ENCODE measurements around the gene PRF1.

PRF1 gene

DNA sequence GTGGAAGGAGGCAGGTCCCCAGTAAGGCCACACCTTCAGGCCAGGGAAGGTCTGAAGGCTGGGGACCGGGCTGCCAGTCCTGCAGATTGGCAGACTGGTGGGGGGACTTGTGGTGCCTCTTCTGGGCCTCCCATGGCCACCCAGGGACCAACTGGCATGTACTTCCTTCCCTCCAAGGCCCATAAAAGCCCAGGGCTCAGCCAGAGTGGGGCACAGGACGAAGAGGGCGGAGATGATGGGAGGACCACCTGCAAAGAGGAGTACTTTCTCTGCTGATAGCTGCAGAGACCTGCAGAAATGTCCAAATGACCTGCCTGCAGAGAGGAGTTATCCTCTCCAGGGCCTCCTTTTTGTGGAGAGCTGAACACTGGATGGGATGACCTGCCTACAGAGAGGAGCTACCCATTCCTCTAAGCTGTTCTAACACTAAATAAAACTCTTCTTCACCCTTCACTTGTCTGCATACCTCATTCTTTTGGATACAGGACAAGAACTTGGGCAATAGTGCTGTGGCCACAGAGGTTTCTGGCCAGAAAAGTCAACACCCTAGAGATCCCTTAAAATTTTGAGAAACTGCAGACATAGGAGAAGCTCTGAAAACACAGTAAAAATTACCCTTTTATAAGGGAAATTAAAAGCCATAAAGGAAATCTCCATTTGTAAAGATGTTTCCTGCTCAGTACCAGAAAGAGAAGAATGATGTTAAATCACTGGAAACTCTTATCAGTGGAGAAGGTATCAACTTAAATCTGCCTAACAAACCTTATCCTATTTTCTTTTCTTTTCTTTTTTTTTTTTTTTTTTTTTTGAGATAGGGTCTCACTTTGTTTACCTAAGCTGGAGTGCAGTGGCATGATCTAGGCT is 20.7 kb upstream of the PRF1 start:
- H3K4me3 ChIP-seq (ENCODE audit: control insufficient read depth, low read depth, low read length), result no peak overlapping the region
- DNase-seq (ENCODE audit: low read depth), result no peak
- TF ChIP-seq, protein P1, sequence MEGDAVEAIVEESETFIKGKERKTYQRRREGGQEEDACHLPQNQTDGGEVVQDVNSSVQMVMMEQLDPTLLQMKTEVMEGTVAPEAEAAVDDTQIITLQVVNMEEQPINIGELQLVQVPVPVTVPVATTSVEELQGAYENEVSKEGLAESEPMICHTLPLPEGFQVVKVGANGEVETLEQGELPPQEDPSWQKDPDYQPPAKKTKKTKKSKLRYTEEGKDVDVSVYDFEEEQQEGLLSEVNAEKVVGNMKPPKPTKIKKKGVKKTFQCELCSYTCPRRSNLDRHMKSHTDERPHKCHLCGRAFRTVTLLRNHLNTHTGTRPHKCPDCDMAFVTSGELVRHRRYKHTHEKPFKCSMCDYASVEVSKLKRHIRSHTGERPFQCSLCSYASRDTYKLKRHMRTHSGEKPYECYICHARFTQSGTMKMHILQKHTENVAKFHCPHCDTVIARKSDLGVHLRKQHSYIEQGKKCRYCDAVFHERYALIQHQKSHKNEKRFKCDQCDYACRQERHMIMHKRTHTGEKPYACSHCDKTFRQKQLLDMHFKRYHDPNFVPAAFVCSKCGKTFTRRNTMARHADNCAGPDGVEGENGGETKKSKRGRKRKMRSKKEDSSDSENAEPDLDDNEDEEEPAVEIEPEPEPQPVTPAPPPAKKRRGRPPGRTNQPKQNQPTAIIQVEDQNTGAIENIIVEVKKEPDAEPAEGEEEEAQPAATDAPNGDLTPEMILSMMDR (IDR thresholded peaks at IDR 0.05; ENCODE audit: control insufficient read depth, insufficient read depth, low read depth, low read length, missing control alignments), result no peak

DNA sequence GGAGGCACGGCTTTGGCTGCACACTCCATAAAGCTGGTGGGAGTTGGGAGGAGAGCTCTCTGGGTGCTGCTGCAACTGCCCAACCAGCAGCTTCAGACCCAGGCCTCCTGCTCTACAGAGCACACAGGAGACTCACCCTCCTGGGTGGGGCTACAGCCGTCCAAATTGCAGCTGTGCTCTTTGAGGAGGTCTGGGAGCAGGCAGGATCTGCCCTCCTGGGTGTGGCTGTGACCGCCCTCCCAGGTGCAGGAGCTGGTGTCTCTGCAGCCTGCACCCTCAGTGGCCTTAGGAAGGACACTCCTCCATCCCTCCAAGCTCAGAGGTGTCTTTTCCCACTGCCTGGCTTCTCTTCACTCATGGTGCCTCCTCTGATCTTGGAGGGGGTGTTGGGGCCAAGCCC is 20.0 kb upstream of the PRF1 start:
- no peak for DNase-seq (ENCODE audit: low read depth)
- no peak overlapping the region for H3K4me3 ChIP-seq (ENCODE audit: control insufficient read depth, low read depth, low read length)
- TF ChIP-seq, protein P1 (IDR thresholded peaks at IDR 0.05; ENCODE audit: control insufficient read depth, insufficient read depth, low read depth, low read length, missing control alignments), result no peak

GRCh38 chr10:70621503-70622078 is 19.1 kb upstream of the PRF1 start:
- H3K4me3 ChIP-seq (ENCODE audit: control insufficient read depth, low read depth, low read length), result no peak overlapping the region
- no peak for DNase-seq (ENCODE audit: low read depth)
- TF ChIP-seq, protein P1 (IDR thresholded peaks at IDR 0.05; ENCODE audit: control insufficient read depth, insufficient read depth, low read depth, low read length, missing control alignments), result no peak

GRCh38 chr10:70620020-70620289 is 17.4 kb upstream of the PRF1 start:
- no peak for DNase-seq (ENCODE audit: low read depth)
- TF ChIP-seq, protein P1 (IDR thresholded peaks at IDR 0.05; ENCODE audit: control insufficient read depth, insufficient read depth, low read depth, low read length, missing control alignments), result no peak
- no peak overlapping the region for H3K4me3 ChIP-seq (ENCODE audit: control insufficient read depth, low read depth, low read length)

GRCh38 chr10:70619271-70620019 is 16.9 kb upstream of the PRF1 start:
- TF ChIP-seq, protein P1 (IDR thresholded peaks at IDR 0.05; ENCODE audit: control insufficient read depth, insufficient read depth, low read depth, low read length, missing control alignments), result peak; percentile 45
- no peak for DNase-seq (ENCODE audit: low read depth)
- no peak overlapping the region for H3K4me3 ChIP-seq (ENCODE audit: control insufficient read depth, low read depth, low read length)

DNA sequence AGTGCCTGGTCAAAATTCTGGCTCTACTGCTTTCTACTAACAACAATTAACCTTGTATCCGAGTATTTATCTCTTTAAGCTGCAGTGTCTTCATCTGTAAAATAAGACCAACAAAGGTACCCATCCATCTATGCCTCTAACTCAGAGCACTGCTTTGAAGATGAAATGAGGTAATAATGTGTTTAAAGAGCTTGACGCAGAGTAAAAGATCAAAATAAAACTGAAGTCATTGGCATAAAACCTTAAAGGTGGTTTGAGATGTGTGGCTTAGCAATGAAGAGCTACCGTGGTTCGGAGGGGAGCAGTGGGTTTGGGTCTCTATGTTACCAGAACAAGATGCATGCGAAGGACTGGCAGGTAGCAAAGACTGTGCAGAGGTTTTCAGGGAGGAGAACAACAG is 16.1 kb upstream of the PRF1 start:
- TF ChIP-seq, protein P1 (IDR thresholded peaks at IDR 0.05; ENCODE audit: control insufficient read depth, insufficient read depth, low read depth, low read length, missing control alignments), result no peak
- no peak for DNase-seq (ENCODE audit: low read depth)
- no peak overlapping the region for H3K4me3 ChIP-seq (ENCODE audit: control insufficient read depth, low read depth, low read length)
